ENCODE results near the gene SLC30A10. TPM values are rescaled to one million over a fixed set of nuclear protein-coding genes. Genes with fewer than 3 reads are reported as not detected.

Gene SLC30A10
- not detected in 2 replicates for total RNA-seq (2014; rRNA removed; shearing (Covaris generic))
- total RNA-seq (2022) = not detected in 2 replicates
- percentile 8 among the genes with signal in this experiment for Bru-seq, nascent RNA
- BruChase-seq, experiment 1, labeled RNA remaining after a 6-hour chase = not detected
- not detected for BruChase-seq, experiment 2, labeled RNA remaining after a 2-hour chase
- long read RNA-seq, partial matches to known transcripts = 0 of 5 reads
- long read RNA-seq, other reads (novel, unspliced or antisense) = 5 of 5 reads

DNA sequence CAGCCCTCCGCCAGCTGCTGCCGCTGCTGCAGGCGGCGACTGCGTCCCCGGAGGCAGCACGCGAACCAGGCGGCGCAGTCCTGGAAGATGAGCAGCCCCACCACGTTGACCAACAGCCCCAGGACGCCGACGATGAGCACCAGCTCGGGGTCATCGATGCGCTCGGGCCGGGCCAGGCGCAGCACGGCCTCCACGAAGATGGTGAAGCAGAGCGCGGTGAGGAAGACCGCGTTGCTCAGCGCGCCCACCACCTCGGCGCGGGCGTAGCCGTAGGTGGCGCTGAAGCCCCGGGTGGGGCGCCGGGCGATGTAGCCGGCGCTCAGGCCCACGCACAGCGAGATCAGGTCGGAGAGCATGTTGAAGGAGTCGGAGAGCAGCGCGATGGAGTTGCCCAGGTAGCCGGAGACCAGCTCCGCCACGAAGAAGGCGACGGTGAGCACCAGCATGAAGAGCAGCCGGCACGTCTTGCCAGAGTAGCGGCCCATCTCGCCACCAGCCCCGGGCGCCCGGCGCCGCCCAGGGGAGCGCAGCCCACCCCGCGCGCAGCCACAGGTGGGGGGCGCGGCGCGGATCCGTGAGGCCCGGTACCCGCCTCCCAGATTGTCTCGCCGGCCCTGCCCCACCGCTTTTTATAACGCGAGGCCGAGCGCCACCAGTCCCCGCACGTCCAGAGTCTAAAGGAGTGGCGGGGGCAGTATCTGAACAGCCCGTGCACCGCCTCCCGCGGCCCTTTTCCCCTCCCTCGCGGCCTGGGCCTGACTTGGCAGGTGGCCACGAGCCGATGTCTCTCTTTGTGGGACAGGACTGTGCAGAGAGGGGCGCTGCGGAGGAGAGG lies at the start of gene SLC30A10:
Gene SLC30A10, minus strand, starts transcription at position 602 of the 835 bp plus-strand sequence. Its CDS starts 117 bp downstream, at position 485.
- no TSS peak for BruUV-seq (replicated peaks)
- Histone ChIP-seq H3K36me3 (ENCODE audit: insufficient read depth, low read length) (no peaks in the 10 kb centered on the region), H2AFZ (ENCODE audit: low read length) (no peak within 1 kb of the TSS), H3K4me1 (ENCODE audit: insufficient read depth, low read length, poor library complexity, severe bottlenecking) (no peaks in the 10 kb centered on the region), H3K79me2 (ENCODE audit: insufficient read depth, low read depth, low read length) (no peaks in the 10 kb centered on the region), H4K20me1 (ENCODE audit: insufficient read depth, low read length) (no peaks in the 10 kb centered on the region), H3K4me3 (ENCODE audit: low read depth, low read length, poor library complexity, severe bottlenecking) (no peak within 1 kb of the TSS), H3K9me3 (ENCODE audit: low read length) (no peaks in the 10 kb centered on the region), H3K27ac (ENCODE audit: low read depth, low read length, poor library complexity, severe bottlenecking) (no peak within 1 kb of the TSS), H3K9me2 (ENCODE audit: insufficient read depth, low read length) (no peaks in the 10 kb centered on the region), H3K4me2 (ENCODE audit: low read length) (no peak within 1 kb of the TSS)
- TF ChIP-seq EZH2phosphoT487 (IDR thresholded peaks at IDR 0.05; ENCODE audit: borderline replicate concordance, low read depth, low read length) = no peak
- TF ChIP-seq, protein P1, sequence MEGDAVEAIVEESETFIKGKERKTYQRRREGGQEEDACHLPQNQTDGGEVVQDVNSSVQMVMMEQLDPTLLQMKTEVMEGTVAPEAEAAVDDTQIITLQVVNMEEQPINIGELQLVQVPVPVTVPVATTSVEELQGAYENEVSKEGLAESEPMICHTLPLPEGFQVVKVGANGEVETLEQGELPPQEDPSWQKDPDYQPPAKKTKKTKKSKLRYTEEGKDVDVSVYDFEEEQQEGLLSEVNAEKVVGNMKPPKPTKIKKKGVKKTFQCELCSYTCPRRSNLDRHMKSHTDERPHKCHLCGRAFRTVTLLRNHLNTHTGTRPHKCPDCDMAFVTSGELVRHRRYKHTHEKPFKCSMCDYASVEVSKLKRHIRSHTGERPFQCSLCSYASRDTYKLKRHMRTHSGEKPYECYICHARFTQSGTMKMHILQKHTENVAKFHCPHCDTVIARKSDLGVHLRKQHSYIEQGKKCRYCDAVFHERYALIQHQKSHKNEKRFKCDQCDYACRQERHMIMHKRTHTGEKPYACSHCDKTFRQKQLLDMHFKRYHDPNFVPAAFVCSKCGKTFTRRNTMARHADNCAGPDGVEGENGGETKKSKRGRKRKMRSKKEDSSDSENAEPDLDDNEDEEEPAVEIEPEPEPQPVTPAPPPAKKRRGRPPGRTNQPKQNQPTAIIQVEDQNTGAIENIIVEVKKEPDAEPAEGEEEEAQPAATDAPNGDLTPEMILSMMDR (conservative IDR thresholded peaks at IDR 0.05; ENCODE audit: low read length) = no peak
- intact Hi-C loops (cut with micrococcal nuclease; ENCODE audit: unreplicated experiment) = no loop called here
- CTCF ChIA-PET (ENCODE audit: unreplicated experiment) = no interaction called here
- POLR2A ChIA-PET = no interaction called here
- no peak for DNase-seq (ENCODE audit: low spot score)

DNA sequence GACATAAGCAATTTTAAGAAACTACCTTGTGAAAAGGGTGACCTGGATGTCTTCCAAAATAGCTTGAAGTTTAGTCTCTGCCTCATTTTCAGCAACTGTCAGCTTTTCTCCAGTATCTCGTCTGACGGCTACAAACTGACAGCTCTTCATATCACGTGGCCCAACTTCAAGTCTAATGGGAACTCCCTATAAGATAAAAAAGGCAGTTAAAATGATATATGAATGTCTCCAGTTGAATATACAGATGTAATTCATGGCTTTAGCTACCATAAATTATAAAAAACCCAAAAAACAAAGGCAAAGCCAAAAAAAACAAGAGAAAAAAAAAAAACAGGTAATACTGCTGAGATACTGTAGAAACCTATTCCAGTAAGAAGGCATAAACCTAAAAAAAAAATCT lies 44.9 kb upstream of the SLC30A10 start:
- no peaks in the 10 kb centered on the region for H3K79me2 ChIP-seq (ENCODE audit: insufficient read depth, low read depth, low read length)
- no peaks in the 10 kb centered on the region for H3K9me3 ChIP-seq (ENCODE audit: low read length)
- BruUV-seq (replicated peaks) = no TSS peak
- H3K4me2 ChIP-seq (ENCODE audit: low read length) = no peak overlapping the region
- no peaks in the 10 kb centered on the region for H3K4me1 ChIP-seq (ENCODE audit: insufficient read depth, low read length, poor library complexity, severe bottlenecking)
- POLR2A ChIA-PET = interaction anchor here (0.7 to 0.9 kb wide), 2 partner anchors 17 to 190 kb away, joined by 3 to 6 read pairs; no protein-coding TSS in a partner anchor
- no peak overlapping the region for H2AFZ ChIP-seq (ENCODE audit: low read length)
- H3K4me3 ChIP-seq (ENCODE audit: low read depth, low read length, poor library complexity, severe bottlenecking) = no peak overlapping the region
- no peak overlapping the region for H3K27ac ChIP-seq (ENCODE audit: low read depth, low read length, poor library complexity, severe bottlenecking)
- H3K9me2 ChIP-seq (ENCODE audit: insufficient read depth, low read length) = no peaks in the 10 kb centered on the region
- H4K20me1 ChIP-seq (ENCODE audit: insufficient read depth, low read length) = no peaks in the 10 kb centered on the region
- CTCF ChIA-PET (ENCODE audit: unreplicated experiment) = no interaction called here
- intact Hi-C loops (cut with micrococcal nuclease; ENCODE audit: unreplicated experiment) = no loop called here
- peaks cover 98% of the 10 kb centered on the region for H3K36me3 ChIP-seq (ENCODE audit: insufficient read depth, low read length)
- DNase-seq (ENCODE audit: low spot score) = no peak
- TF ChIP-seq EZH2phosphoT487 (IDR thresholded peaks at IDR 0.05; ENCODE audit: borderline replicate concordance, low read depth, low read length) = no peak
- TF ChIP-seq, protein P1 (conservative IDR thresholded peaks at IDR 0.05; ENCODE audit: low read length) = no peak

DNA sequence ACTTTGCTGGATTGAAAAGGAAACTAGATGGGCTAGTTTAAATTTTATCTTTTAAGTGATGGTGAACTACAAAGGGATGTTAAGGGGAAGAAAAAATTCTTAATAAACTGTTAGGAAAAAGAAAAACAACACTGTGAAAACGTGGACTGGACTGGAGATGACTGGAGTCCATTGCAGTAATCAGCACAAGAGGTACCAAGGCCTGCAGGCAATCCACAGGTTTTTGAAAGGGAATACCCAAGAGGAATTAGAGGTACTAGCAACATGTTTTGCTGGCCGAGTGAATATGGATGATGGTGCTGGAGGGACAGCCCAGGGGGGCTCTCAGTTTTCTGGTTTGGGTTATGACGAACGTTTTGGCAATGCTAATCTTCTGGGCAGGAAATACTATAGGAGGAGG lies 39.0 kb upstream of the SLC30A10 start:
- ChIA-PET CTCF (ENCODE audit: unreplicated experiment) (no interaction called here), POLR2A (no interaction called here)
- BruUV-seq (replicated peaks) = no TSS peak
- Histone ChIP-seq H3K4me1 (ENCODE audit: insufficient read depth, low read length, poor library complexity, severe bottlenecking) (no peaks in the 10 kb centered on the region), H3K9me3 (ENCODE audit: low read length) (no peaks in the 10 kb centered on the region), H3K4me2 (ENCODE audit: low read length) (no peak overlapping the region), H2AFZ (ENCODE audit: low read length) (no peak overlapping the region), H3K79me2 (ENCODE audit: insufficient read depth, low read depth, low read length) (no peaks in the 10 kb centered on the region), H3K36me3 (ENCODE audit: insufficient read depth, low read length) (peaks cover 51% of the 10 kb centered on the region), H3K4me3 (ENCODE audit: low read depth, low read length, poor library complexity, severe bottlenecking) (no peak overlapping the region), H4K20me1 (ENCODE audit: insufficient read depth, low read length) (no peaks in the 10 kb centered on the region), H3K27ac (ENCODE audit: low read depth, low read length, poor library complexity, severe bottlenecking) (no peak overlapping the region), H3K9me2 (ENCODE audit: insufficient read depth, low read length) (no peaks in the 10 kb centered on the region)
- no peak for TF ChIP-seq EZH2phosphoT487 (IDR thresholded peaks at IDR 0.05; ENCODE audit: borderline replicate concordance, low read depth, low read length)
- TF ChIP-seq, protein P1 (conservative IDR thresholded peaks at IDR 0.05; ENCODE audit: low read length) = no peak
- no peak for DNase-seq (ENCODE audit: low spot score)
- intact Hi-C loops (cut with micrococcal nuclease; ENCODE audit: unreplicated experiment) = no loop called here

All from OCI-LY7 (cell line).